ENCODE results near the gene DLG2. TPM values are rescaled to one million over a fixed set of nuclear protein-coding genes. Genes with fewer than 3 reads are reported as not detected.
"Not testable (repeated sequence)": the region's sequence is repeated elsewhere in the genome, so short reads cannot be mapped to it uniquely, and the experiment has no call there.

Gene DLG2
- total and polyA plus RNA-seq, 2 donors (not counting 3 experiments of a cell fraction or from before 2014, with no cell fraction given) = 0.15 to 1.1 TPM

DNA sequence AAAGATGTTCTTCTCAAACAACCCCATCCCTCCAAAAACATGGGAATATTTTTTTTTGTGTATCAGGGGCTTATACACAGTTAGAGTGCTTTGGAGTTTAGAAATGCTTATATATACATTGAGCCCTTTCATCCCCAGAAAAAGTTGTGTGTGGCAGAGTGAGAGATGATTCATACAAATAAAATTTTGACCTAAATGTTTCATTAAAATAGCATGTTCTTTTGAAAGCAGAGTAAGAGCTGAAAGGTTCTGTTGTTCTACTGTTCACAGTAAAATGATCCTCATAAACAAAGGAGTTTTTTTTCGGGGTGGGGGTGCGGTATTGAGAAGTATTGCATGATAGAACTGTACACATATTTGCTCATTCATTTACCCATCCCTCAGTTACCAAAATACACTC is 512.4 kb downstream of the DLG2 start:
- intact Hi-C loops (cut with micrococcal nuclease) = no loop called here
- BruUV-seq (replicated peaks) = no TSS peak
- ChIA-PET POLR2A (no interaction called here), CTCF (no interaction called here)
- Histone ChIP-seq H3K79me2 (ENCODE audit: control insufficient read depth, insufficient read depth, low read length) (no peaks in the 10 kb centered on the region), H3K9me3 (replicated peaks; ENCODE audit: control insufficient read depth, insufficient read depth, low read length) (no peaks in the 10 kb centered on the region), H3K9me1 (replicated peaks; ENCODE audit: control insufficient read depth, extremely low read depth, insufficient read depth, low read length) (no peaks in the 10 kb centered on the region), H3K27ac (ENCODE audit: insufficient read depth, low read depth, low read length) (no peak overlapping the region), H2AFZ (ENCODE audit: low read depth, low read length) (no peak overlapping the region), H3K36me3 (ENCODE audit: control insufficient read depth in 2 of 2, extremely low read depth in 1 of 2, insufficient read depth in 2 of 2, low read length in 2 of 2) (no peaks in the 10 kb centered on the region), H4K20me1 (replicated peaks; ENCODE audit: control insufficient read depth, extremely low read depth, insufficient read depth, low read length) (no peaks in the 10 kb centered on the region), H3K9ac (replicated peaks; ENCODE audit: extremely low read depth, insufficient read depth, low read length) (no peak overlapping the region), H3K4me2 (ENCODE audit: insufficient read depth, low read length) (no peak overlapping the region), H3K4me3 (replicated peaks in 1 of 3; ENCODE audit: insufficient read depth in 1 of 3, low read depth in 1 of 3, low read length in 3 of 3) (no peak overlapping the region), H3K4me1 (ENCODE audit: control insufficient read depth, extremely low read depth, insufficient read depth, low read length) (no peaks in the 10 kb centered on the region), H3K27me3 (ENCODE audit: control insufficient read depth in 2 of 2, insufficient read depth in 2 of 2, low read length in 2 of 2) (no peaks in the 10 kb centered on the region)
- no peak for TF ChIP-seq JUN (IDR thresholded peaks at IDR 0.05; ENCODE audit: borderline replicate concordance, insufficient read depth, insufficient read length, low read depth)
- no peak for TF ChIP-seq GATA2 (IDR thresholded peaks at IDR 0.05; ENCODE audit: insufficient read depth, insufficient read length, low read depth, low read length)
- TF ChIP-seq CTCF (IDR thresholded peaks at IDR 0.05; ENCODE audit: extremely low read depth in 1 of 2, insufficient read depth in 1 of 2, low read depth in 1 of 2, low read length in 2 of 2) = no peak
- TF ChIP-seq EZH2 (IDR thresholded peaks at IDR 0.05; ENCODE audit: borderline replicate concordance, low read depth, low read length, severe bottlenecking) = no peak
- FAIRE-seq = no peak
- no peak for DNase-seq (ENCODE audit: low read depth, low spot score)
- dilution Hi-C loops (cut with MboI; ENCODE audit: extremely low pct_ligation_motif_present, low sequenced_read_pairs) = no loop called here

DNA sequence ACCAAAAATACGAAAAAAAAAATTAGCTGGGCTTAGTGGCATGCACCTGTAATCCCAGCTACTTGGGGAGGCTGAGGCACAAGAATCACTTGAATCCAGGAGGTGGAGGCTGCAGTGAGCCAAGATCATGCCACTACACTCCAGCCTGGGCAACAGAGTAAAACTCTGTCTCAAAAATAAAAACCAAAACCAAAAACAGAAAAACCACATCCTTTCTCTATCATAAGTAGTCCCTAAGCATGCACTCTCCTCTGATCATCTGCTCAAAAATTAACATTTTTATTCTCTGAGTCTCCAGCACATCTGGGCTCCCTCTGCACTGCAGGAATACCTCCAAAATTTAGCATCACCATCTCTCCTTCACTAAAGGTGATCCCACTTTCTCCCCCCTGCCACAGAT is 516.9 kb downstream of the DLG2 start:
- H3K4me1 ChIP-seq (ENCODE audit: control insufficient read depth, extremely low read depth, insufficient read depth, low read length); H3K9ac ChIP-seq (replicated peaks; ENCODE audit: extremely low read depth, insufficient read depth, low read length); H3K9me1 ChIP-seq (replicated peaks; ENCODE audit: control insufficient read depth, extremely low read depth, insufficient read depth, low read length); POLR2A ChIA-PET; H4K20me1 ChIP-seq (replicated peaks; ENCODE audit: control insufficient read depth, extremely low read depth, insufficient read depth, low read length); DNase-seq (ENCODE audit: low read depth, low spot score); FAIRE-seq; H2AFZ ChIP-seq (ENCODE audit: low read depth, low read length); H3K4me2 ChIP-seq (ENCODE audit: insufficient read depth, low read length); H3K27ac ChIP-seq (ENCODE audit: insufficient read depth, low read depth, low read length); H3K27me3 ChIP-seq (ENCODE audit: control insufficient read depth in 2 of 2, insufficient read depth in 2 of 2, low read length in 2 of 2); H3K9me3 ChIP-seq (replicated peaks; ENCODE audit: control insufficient read depth, insufficient read depth, low read length); dilution Hi-C loops (cut with MboI; ENCODE audit: extremely low pct_ligation_motif_present, low sequenced_read_pairs); CTCF ChIA-PET; H3K4me3 ChIP-seq (replicated peaks in 1 of 3; ENCODE audit: insufficient read depth in 1 of 3, low read depth in 1 of 3, low read length in 3 of 3); H3K36me3 ChIP-seq (ENCODE audit: control insufficient read depth in 2 of 2, extremely low read depth in 1 of 2, insufficient read depth in 2 of 2, low read length in 2 of 2); BruUV-seq (replicated peaks); intact Hi-C loops (cut with micrococcal nuclease); H3K79me2 ChIP-seq (ENCODE audit: control insufficient read depth, insufficient read depth, low read length): not testable (repeated sequence)
